ENCODE results near the gene LAPTM4A. TPM values are rescaled to one million over a fixed set of nuclear protein-coding genes. Genes with fewer than 3 reads are reported as not detected.

The LAPTM4A gene
- total RNA-seq, 1 donor, result 249 TPM

DNA sequence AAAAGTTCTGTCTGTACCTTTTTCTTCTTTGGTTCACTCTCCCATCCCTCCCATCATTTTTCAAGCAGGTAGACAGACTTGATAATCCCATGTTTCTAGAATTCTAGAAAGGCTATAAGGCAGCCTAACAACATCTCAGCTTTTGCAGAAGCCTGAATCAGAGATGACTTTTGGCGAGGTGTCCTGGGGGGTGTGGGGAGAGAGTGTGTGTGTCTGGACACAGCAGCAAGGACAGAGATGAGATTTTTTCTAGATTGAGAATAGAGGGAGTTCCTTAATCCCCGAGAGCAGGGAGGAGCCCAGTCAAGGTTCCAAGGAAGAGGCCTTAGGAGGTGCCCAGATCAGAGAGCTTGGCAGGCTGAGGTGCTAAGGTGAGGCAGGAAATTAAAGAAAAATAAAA is 22.0 kb upstream of the LAPTM4A start:
- H3K9me3 ChIP-seq (ENCODE audit: low read depth, low read length), result no peaks in the 10 kb centered on the region
- H3K4me3 ChIP-seq (ENCODE audit: insufficient read depth, low read length), result no peak overlapping the region
- no peaks in the 10 kb centered on the region for H4K20me1 ChIP-seq (ENCODE audit: insufficient read depth, low read length)
- TF ChIP-seq, protein P1, sequence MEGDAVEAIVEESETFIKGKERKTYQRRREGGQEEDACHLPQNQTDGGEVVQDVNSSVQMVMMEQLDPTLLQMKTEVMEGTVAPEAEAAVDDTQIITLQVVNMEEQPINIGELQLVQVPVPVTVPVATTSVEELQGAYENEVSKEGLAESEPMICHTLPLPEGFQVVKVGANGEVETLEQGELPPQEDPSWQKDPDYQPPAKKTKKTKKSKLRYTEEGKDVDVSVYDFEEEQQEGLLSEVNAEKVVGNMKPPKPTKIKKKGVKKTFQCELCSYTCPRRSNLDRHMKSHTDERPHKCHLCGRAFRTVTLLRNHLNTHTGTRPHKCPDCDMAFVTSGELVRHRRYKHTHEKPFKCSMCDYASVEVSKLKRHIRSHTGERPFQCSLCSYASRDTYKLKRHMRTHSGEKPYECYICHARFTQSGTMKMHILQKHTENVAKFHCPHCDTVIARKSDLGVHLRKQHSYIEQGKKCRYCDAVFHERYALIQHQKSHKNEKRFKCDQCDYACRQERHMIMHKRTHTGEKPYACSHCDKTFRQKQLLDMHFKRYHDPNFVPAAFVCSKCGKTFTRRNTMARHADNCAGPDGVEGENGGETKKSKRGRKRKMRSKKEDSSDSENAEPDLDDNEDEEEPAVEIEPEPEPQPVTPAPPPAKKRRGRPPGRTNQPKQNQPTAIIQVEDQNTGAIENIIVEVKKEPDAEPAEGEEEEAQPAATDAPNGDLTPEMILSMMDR (IDR thresholded peaks at IDR 0.05; ENCODE audit: extremely low read depth, low read depth, low read length), result no peak
- no peak for DNase-seq (ENCODE audit: insufficient read length, low spot score, missing footprints)
- H3K36me3 ChIP-seq (ENCODE audit: insufficient read depth, low read length), result no peaks in the 10 kb centered on the region
- H3K79me2 ChIP-seq (ENCODE audit: insufficient read depth, low read length), result no peaks in the 10 kb centered on the region
- H2AFZ ChIP-seq (ENCODE audit: low read length), result no peak overlapping the region
- H3K27me3 ChIP-seq (ENCODE audit: insufficient read depth, low read length), result no peaks in the 10 kb centered on the region
- H3K4me2 ChIP-seq (ENCODE audit: insufficient read depth, low read length), result no peak overlapping the region
- H3K4me1 ChIP-seq (ENCODE audit: insufficient read depth, low read length), result peaks cover 21% of the 10 kb centered on the region
- H3K27ac ChIP-seq (ENCODE audit: low read depth, low read length), result no peak overlapping the region

DNA sequence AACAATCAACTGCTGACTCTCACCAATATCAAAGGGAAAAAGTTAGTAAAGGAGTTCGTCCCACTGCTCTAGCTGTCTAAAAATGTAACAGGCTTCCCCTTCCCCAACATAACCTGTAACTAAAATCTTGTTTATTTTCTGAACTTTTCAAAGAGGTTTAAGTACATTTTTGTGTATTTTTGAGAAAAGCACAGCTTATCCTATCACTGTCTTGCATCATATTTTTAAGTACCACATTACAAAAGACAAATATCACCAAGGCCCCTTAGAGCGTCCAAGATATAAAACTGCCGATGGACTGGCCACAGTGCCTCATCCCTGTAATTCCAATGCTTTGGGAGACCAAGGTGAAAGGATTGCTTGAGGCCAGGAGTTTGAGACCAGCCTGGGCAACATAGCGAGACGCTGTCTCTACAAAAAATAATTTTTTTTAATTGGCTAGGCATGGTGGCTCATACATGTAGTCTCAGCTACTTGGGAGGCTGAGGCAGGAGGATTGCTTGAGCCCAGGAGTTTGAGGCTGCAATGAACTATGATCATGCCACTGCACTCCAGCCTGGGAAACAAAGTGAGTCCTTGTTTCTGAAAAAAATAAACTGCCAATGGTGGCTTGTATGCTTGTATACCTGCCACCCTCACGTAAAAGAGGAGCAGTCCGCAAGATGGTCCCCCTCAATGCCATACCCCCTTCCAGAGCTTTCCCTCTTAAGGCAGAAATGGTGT is 21.2 kb upstream of the LAPTM4A start:
- DNase-seq (ENCODE audit: insufficient read length, low spot score, missing footprints), result no peak
- H3K27ac ChIP-seq (ENCODE audit: low read depth, low read length), result peak overlapping the region; percentile 93
- H3K27me3 ChIP-seq (ENCODE audit: insufficient read depth, low read length), result no peaks in the 10 kb centered on the region
- H4K20me1 ChIP-seq (ENCODE audit: insufficient read depth, low read length), result no peaks in the 10 kb centered on the region
- H3K4me2 ChIP-seq (ENCODE audit: insufficient read depth, low read length), result peak overlapping the region; percentile 66
- no peak overlapping the region for H3K4me3 ChIP-seq (ENCODE audit: insufficient read depth, low read length)
- peaks cover under 1% of the 10 kb centered on the region for H3K9me3 ChIP-seq (ENCODE audit: low read depth, low read length)
- TF ChIP-seq, protein P1 (IDR thresholded peaks at IDR 0.05; ENCODE audit: extremely low read depth, low read depth, low read length), result no peak
- no peaks in the 10 kb centered on the region for H3K36me3 ChIP-seq (ENCODE audit: insufficient read depth, low read length)
- H3K79me2 ChIP-seq (ENCODE audit: insufficient read depth, low read length), result no peaks in the 10 kb centered on the region
- peaks cover 28% of the 10 kb centered on the region for H3K4me1 ChIP-seq (ENCODE audit: insufficient read depth, low read length)
- peak overlapping the region; percentile 78 for H2AFZ ChIP-seq (ENCODE audit: low read length)

DNA sequence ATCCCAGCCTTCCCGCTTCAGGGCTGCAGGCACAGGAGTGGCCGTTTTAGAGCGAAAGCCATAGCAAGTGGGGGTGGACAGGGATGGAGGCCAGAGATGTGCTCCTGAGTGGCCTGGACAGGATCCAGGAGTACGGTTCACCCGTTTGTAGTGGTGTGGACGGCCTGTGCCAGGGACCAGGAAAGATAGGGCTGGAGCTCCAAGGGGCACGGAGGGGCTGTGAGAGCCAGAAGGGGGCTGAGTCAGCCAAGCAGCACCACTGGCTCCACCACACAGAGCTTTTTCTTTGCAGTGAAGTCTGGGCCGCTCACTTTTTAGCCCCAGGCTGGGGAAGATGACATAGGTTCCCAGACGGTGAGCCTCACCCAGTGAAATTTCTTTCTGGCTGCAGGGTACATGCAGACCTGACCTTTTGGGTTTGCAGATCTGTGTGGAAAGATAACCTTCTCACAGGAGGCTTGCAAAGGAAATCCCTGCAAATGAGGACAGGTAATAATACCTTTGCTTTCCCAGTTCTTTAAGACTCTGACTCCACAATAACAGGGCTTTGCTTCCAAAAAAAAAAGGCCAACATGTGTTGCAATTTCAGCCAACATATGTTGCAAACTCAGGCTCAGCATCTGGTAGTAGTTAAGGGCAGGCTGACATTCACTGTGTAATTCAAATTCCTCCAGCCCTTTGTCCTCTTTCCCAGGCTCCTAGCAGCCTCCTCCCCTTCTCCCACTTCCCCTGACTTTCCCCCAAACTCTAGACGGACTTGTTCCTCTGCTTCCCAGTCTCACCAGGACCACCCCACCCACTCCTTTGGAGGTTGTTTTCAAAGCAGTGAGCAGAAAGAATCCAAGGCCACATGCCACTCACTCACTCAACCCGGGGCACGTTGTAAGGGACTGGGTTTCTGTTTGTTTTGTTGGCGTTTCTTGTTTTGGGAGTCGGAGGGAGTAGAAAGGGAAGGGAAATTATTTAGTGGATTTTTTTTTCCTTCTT is 20.3 kb upstream of the LAPTM4A start:
- no peaks in the 10 kb centered on the region for H4K20me1 ChIP-seq (ENCODE audit: insufficient read depth, low read length)
- H3K36me3 ChIP-seq (ENCODE audit: insufficient read depth, low read length), result no peaks in the 10 kb centered on the region
- peak overlapping the region; percentile 40 for H3K4me3 ChIP-seq (ENCODE audit: insufficient read depth, low read length)
- peak overlapping the region; percentile 93 for H3K27ac ChIP-seq (ENCODE audit: low read depth, low read length)
- H3K4me1 ChIP-seq (ENCODE audit: insufficient read depth, low read length), result peaks cover 29% of the 10 kb centered on the region
- DNase-seq (ENCODE audit: insufficient read length, low spot score, missing footprints), result peak; percentile 95
- no peaks in the 10 kb centered on the region for H3K27me3 ChIP-seq (ENCODE audit: insufficient read depth, low read length)
- H3K9me3 ChIP-seq (ENCODE audit: low read depth, low read length), result peaks cover 2% of the 10 kb centered on the region
- TF ChIP-seq, protein P1 (IDR thresholded peaks at IDR 0.05; ENCODE audit: extremely low read depth, low read depth, low read length), result no peak
- H3K4me2 ChIP-seq (ENCODE audit: insufficient read depth, low read length), result peak overlapping the region; percentile 66
- H2AFZ ChIP-seq (ENCODE audit: low read length), result peak overlapping the region; percentile 78
- no peaks in the 10 kb centered on the region for H3K79me2 ChIP-seq (ENCODE audit: insufficient read depth, low read length)

DNA sequence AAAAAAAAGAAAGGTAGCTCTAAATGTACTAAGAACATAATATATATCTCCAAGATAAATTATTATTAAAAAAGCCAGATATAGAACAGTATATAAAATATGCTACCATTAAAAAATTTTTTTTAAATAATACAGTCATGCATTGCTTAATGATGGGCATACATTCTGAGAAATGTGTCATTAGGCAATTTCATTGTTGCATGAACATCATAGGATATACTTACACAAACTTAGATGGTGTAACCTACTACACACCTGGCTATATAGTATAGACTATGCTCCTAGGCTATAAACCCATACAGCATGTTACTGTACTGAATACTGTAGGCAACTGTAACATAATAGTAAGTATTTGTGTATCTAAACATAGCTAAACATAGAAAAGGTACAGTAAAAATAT is 18.3 kb upstream of the LAPTM4A start:
- Histone ChIP-seq H3K27me3 (ENCODE audit: insufficient read depth, low read length) (no peaks in the 10 kb centered on the region), H3K36me3 (ENCODE audit: insufficient read depth, low read length) (no peaks in the 10 kb centered on the region), H3K9me3 (ENCODE audit: low read depth, low read length) (peaks cover 2% of the 10 kb centered on the region), H3K4me1 (ENCODE audit: insufficient read depth, low read length) (peaks cover 38% of the 10 kb centered on the region), H3K4me3 (ENCODE audit: insufficient read depth, low read length) (no peak overlapping the region), H3K27ac (ENCODE audit: low read depth, low read length) (no peak overlapping the region), H2AFZ (ENCODE audit: low read length) (no peak overlapping the region), H4K20me1 (ENCODE audit: insufficient read depth, low read length) (no peaks in the 10 kb centered on the region), H3K79me2 (ENCODE audit: insufficient read depth, low read length) (no peaks in the 10 kb centered on the region), H3K4me2 (ENCODE audit: insufficient read depth, low read length) (no peak overlapping the region)
- no peak for DNase-seq (ENCODE audit: insufficient read length, low spot score, missing footprints)
- TF ChIP-seq, protein P1 (IDR thresholded peaks at IDR 0.05; ENCODE audit: extremely low read depth, low read depth, low read length), result no peak
